ENCODE data around the gene CENPU. TPM values are rescaled to one million over a fixed set of nuclear protein-coding genes. Genes with fewer than 3 reads are reported as not detected.

Gene CENPU
- total RNA-seq, 1 experiment from 2014 or later, result 47.7 TPM

GRCh38 chr4:184675018-184675417 lies 58.9 kb downstream of the CENPU start:
- Histone ChIP-seq H3K9me2 (ENCODE audit: insufficient read depth) (no peaks in the 10 kb centered on the region), H4K20me1 (ENCODE audit: insufficient read depth) (no peaks in the 10 kb centered on the region), H3K27me3 (ENCODE audit: insufficient read depth, low read depth) (no peaks in the 10 kb centered on the region), H3K4me2 (no peak overlapping the region), H3K79me2 (ENCODE audit: low read depth) (no peaks in the 10 kb centered on the region), H3K36me3 (ENCODE audit: low read depth) (0 out of 2 replicates have a peak, but pooled peaks cover 3% of the 10 kb centered on the region), H3F3A (ENCODE audit: insufficient read depth, low read depth) (no peaks in the 10 kb centered on the region), H3K27ac (no peak overlapping the region), H2AFZ (no peak overlapping the region), H3K9me3 (ENCODE audit: insufficient read depth, low read depth) (no peaks in the 10 kb centered on the region), H3K4me3 (no peak overlapping the region), H3K4me1 (replicated peaks; ENCODE audit: insufficient read depth) (no peaks in the 10 kb centered on the region)
- DNase-seq, result no peak
- CTCF ChIA-PET, result no interaction called here
- intact Hi-C loops (cut with micrococcal nuclease; ENCODE audit: unreplicated experiment), result no loop called here
- BruUV-seq (replicated peaks), result no TSS peak
- POLR2A ChIA-PET (ENCODE audit: unreplicated experiment), result no interaction called here
- TF ChIP-seq CTCF (conservative IDR thresholded peaks at IDR 0.05) (no peak), EZH2 (IDR thresholded peaks at IDR 0.05; ENCODE audit: low read depth) (no peak)

GRCh38 chr4:184674011-184674410 lies 59.9 kb downstream of the CENPU start:
- Histone ChIP-seq H3K27ac (no peak overlapping the region), H3K4me3 (no peak overlapping the region), H2AFZ (no peak overlapping the region), H3K27me3 (ENCODE audit: insufficient read depth, low read depth) (no peaks in the 10 kb centered on the region), H3K9me3 (ENCODE audit: insufficient read depth, low read depth) (no peaks in the 10 kb centered on the region), H4K20me1 (ENCODE audit: insufficient read depth) (no peaks in the 10 kb centered on the region), H3K36me3 (ENCODE audit: low read depth) (0 out of 2 replicates have a peak, but pooled peaks cover 3% of the 10 kb centered on the region), H3K79me2 (ENCODE audit: low read depth) (no peaks in the 10 kb centered on the region), H3K4me2 (no peak overlapping the region), H3K4me1 (replicated peaks; ENCODE audit: insufficient read depth) (no peaks in the 10 kb centered on the region), H3F3A (ENCODE audit: insufficient read depth, low read depth) (no peaks in the 10 kb centered on the region), H3K9me2 (ENCODE audit: insufficient read depth) (no peaks in the 10 kb centered on the region)
- no peak for DNase-seq
- no TSS peak for BruUV-seq (replicated peaks)
- ChIA-PET POLR2A (ENCODE audit: unreplicated experiment) (no interaction called here), CTCF (no interaction called here)
- TF ChIP-seq EZH2 (IDR thresholded peaks at IDR 0.05; ENCODE audit: low read depth), result no peak
- no peak for TF ChIP-seq CTCF (conservative IDR thresholded peaks at IDR 0.05)
- intact Hi-C loops (cut with micrococcal nuclease; ENCODE audit: unreplicated experiment), result no loop called here

GRCh38 chr4:184672741-184673140 lies 61.2 kb downstream of the CENPU start:
- BruUV-seq (replicated peaks), result no TSS peak
- POLR2A ChIA-PET (ENCODE audit: unreplicated experiment), result interaction anchor here (0.6 kb wide), 1 partner anchor 76 kb away, joined by 5 read pairs; no protein-coding TSS in a partner anchor
- H3K27ac ChIP-seq, result no peak overlapping the region
- H3K27me3 ChIP-seq (ENCODE audit: insufficient read depth, low read depth), result no peaks in the 10 kb centered on the region
- no peaks in the 10 kb centered on the region for H3F3A ChIP-seq (ENCODE audit: insufficient read depth, low read depth)
- TF ChIP-seq EZH2 (IDR thresholded peaks at IDR 0.05; ENCODE audit: low read depth) (no peak), CTCF (conservative IDR thresholded peaks at IDR 0.05) (no peak)
- H3K4me2 ChIP-seq, result no peak overlapping the region
- H3K4me1 ChIP-seq (replicated peaks; ENCODE audit: insufficient read depth), result no peaks in the 10 kb centered on the region
- 0 out of 2 replicates have a peak, but pooled peaks cover 3% of the 10 kb centered on the region for H3K36me3 ChIP-seq (ENCODE audit: low read depth)
- intact Hi-C loops (cut with micrococcal nuclease; ENCODE audit: unreplicated experiment), result no loop called here
- H3K4me3 ChIP-seq, result no peak overlapping the region
- H2AFZ ChIP-seq, result no peak overlapping the region
- H3K79me2 ChIP-seq (ENCODE audit: low read depth), result no peaks in the 10 kb centered on the region
- CTCF ChIA-PET, result no interaction called here
- no peaks in the 10 kb centered on the region for H3K9me3 ChIP-seq (ENCODE audit: insufficient read depth, low read depth)
- no peak for DNase-seq
- no peaks in the 10 kb centered on the region for H3K9me2 ChIP-seq (ENCODE audit: insufficient read depth)
- H4K20me1 ChIP-seq (ENCODE audit: insufficient read depth), result no peaks in the 10 kb centered on the region
